ENCODE data around the gene TDP2.
"Not testable (repeated sequence)": the region's sequence is repeated elsewhere in the genome, so short reads cannot be mapped to it uniquely, and the experiment has no call there.

TDP2 gene

GRCh38 chr6:24680582-24680981 lies 13.9 kb upstream of the TDP2 start:
- DNase-seq (ENCODE audit: low read depth in 1 of 2, low spot score in 1 of 2) = no peak

- not testable (repeated sequence) for DNase-seq (ENCODE audit: low read depth in 1 of 2, low spot score in 1 of 2)
These were observed 12.2 kb upstream of the TDP2 start for GRCh38 chr6:24678792-24679352.

GRCh38 chr6:24673625-24674024 lies 6.9 kb upstream of the TDP2 start:
- DNase-seq (ENCODE audit: low read depth in 1 of 2, low spot score in 1 of 2) = no peak

DNA sequence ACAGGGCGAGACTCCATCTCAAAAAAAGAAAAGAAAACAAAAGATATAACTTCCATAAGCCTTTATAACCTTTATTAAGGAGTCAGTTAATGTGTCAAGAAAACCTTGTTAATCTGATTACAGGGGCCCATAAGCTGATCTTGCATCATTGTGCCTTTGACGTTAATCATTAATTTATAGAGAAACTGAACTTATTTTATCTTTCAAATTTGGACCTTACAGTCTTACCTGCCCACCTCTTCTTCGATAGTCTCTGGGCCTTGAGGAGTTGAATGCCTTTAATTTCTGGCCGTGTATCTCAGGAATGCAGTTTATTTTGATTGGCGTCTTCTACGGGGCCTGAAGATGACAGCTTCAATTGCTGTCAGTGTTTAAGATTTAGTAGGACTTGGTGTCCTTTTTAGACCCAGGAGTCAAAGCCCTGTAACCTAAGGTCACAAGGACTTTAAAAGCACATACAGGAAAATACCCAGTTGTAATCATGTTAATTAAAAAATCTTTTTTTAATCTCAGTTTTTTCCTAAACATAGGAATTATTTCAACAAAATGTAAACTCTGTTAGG lies 6.0 kb upstream of the TDP2 start:
- no peak for DNase-seq (ENCODE audit: low read depth in 1 of 2, low spot score in 1 of 2)

GRCh38 chr6:24671077-24671476 lies 4.4 kb upstream of the TDP2 start:
- not testable (repeated sequence) for DNase-seq (ENCODE audit: low read depth in 1 of 2, low spot score in 1 of 2)

GRCh38 chr6:24670492-24670891 lies 3.8 kb upstream of the TDP2 start:
- DNase-seq (ENCODE audit: low read depth in 1 of 2, low spot score in 1 of 2) = not testable (repeated sequence)

DNA sequence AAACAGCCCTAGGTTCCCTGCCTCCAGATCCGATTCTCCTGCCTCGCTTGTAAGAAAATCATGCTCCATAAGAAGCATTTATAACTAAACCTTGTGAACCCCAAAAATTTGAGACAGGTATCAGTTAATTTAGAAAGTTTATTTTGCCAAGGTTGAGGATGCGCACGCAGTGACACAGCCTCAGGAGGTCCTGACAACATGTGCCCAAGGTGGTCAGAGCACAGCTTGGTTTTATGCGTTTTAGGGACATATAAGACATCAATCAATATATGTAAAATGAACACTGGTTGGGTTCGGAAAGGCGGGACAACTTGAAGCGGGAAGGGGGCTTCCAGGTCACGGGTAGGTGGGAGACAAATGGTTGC lies 2.3 kb upstream of the TDP2 start:
- no peak for DNase-seq (ENCODE audit: low read depth in 1 of 2, low spot score in 1 of 2)

GRCh38 chr6:24668066-24668996 lies 1.6 kb upstream of the TDP2 start:
- not testable (repeated sequence) for DNase-seq (ENCODE audit: low read depth in 1 of 2, low spot score in 1 of 2)

GRCh38 chr6:24667378-24667803 lies 692 bp upstream of the TDP2 start:
- no peak for DNase-seq (ENCODE audit: low read depth in 1 of 2, low spot score in 1 of 2)

GRCh38 chr6:24666097-24666640 lies 530 bp downstream of the TDP2 start:
- peak; percentile 11 to 13 for DNase-seq (ENCODE audit: low read depth in 1 of 2, low spot score in 1 of 2)

DNA sequence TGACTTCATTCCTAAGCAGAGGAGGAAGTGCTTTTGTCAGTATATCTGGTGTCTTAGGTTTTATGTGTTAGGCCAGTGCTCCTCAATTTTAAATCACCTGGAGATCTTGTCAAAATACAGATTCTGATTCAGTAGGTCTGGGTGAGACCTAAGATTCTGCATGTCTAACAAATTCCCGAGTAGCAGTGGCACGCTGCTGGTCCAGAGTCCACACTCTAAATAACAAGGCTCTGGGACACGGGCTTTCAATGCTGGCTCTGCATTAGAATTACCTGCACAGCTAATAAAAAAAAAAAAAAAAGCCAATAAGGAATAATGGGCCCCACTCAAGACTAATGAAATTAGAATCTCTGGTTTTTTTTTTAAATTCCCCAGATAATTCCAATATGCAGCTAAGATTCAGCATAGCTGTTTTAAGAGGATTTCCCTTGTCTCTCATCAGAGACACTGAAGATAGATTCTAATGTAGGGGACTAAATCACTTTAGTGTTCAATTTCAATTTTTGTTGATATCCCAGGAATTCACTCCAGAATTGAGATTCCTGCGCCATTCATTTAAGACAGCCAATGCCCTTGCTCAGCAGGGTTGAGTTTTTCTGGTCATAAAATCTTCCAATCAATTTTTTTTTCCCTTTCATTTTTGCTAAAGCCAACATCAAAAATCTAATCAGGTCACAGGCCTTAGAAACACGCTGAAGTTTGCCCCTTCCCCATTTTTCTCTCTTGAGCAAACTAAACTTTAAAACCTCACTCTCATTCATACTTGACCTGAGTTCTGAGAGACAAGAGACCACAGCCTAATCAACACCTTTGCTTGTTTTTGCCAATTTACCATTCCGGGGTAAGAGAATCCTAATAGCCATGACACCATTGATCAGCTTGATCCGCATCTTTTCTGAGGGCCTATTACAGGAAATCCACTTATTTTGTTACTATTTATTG lies 2.4 kb downstream of the TDP2 start:
- DNase-seq (ENCODE audit: low read depth in 1 of 2, low spot score in 1 of 2) = no peak

DNA sequence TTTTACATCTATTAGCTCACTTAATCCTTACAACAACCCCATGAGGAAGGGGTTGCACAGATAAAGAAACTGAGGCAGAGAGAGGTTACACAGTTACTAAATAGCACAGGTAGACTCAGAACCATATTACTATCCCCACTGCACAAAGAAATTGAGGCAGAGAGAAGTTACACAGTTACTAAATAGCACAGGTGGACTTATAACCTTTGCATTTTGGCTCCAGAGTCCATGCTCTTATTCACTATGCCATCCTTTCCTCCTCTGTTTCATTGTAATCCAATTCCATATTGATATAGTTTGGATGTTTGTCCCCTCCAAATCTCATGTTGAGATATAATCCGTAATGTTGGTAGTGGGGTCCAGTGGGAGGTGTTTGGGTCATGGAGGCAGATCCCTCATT lies 3.5 kb downstream of the TDP2 start:
- DNase-seq (ENCODE audit: low read depth in 1 of 2, low spot score in 1 of 2) = no peak

- DNase-seq (ENCODE audit: low read depth in 1 of 2, low spot score in 1 of 2) = no peak
These were observed 4.5 kb downstream of the TDP2 start for GRCh38 chr6:24662236-24662635.

GRCh38 chr6:24661759-24662158 lies 4.9 kb downstream of the TDP2 start:
- DNase-seq (ENCODE audit: low read depth in 1 of 2, low spot score in 1 of 2) = not testable (repeated sequence)

GRCh38 chr6:24660105-24660504 lies 6.6 kb downstream of the TDP2 start:
- DNase-seq (ENCODE audit: low read depth in 1 of 2, low spot score in 1 of 2) = no peak

DNA sequence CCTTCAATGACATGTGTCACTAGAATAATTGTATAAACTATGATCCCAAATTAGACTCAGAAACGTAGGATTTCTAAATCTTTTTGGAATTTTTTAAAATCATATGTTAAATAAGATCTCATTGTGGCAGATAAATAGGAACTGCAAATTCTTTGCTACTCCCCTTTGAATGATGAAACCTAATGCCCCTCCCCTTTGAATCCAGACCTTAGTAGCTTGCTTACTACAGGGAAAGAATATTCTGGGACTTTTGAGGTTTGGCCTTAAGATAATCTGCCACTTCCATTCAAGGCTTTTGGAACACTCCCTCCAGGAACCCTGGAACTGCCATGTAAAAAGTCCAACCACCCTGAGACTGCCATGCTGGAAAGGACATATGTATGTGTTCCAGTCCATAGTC lies 7.1 kb downstream of the TDP2 start:
- DNase-seq (ENCODE audit: low read depth in 1 of 2, low spot score in 1 of 2) = no peak

GRCh38 chr6:24658573-24659560 lies 7.8 kb downstream of the TDP2 start:
- DNase-seq (ENCODE audit: low read depth in 1 of 2, low spot score in 1 of 2) = no peak

DNA sequence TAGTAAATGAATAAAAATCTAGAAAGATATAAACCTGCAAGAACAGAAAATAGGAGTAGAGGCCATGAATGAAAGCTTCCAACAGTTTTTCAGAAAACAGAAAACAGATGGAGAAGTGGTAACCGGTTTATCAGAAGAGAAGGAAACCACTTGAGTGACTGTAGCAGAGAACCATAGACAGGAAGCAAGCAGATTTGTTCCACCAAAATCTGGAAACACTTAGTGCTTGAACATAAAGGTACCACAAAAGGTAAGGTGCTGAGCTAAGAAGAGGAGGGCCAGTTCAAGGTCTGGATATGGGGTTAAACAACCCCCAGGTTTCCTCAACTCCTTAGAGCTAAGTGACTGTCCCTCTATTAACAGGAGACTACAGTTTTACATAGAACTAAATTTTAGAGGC lies 11.5 kb downstream of the TDP2 start:
- DNase-seq (ENCODE audit: low read depth in 1 of 2, low spot score in 1 of 2) = no peak

DNA sequence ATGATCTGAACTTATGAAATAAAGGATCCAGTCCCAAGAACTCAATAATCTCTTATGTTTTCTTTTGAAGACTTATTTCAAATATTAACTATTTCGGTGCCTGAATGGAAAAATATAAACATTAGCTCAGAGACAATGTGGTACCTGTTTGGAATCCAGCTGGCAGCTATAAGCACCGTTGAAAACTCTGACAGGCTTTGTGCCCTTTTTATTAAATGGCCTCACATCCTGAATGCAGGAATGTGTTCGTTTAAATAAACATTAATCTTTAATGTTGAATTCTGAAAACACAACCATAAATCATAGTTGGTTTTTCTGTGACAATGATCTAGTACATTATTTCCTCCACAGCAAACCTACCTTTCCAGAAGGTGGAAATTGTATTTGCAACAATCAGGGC lies 16.3 kb downstream of the TDP2 start:
- DNase-seq (ENCODE audit: low read depth in 1 of 2, low spot score in 1 of 2) = no peak

DNA sequence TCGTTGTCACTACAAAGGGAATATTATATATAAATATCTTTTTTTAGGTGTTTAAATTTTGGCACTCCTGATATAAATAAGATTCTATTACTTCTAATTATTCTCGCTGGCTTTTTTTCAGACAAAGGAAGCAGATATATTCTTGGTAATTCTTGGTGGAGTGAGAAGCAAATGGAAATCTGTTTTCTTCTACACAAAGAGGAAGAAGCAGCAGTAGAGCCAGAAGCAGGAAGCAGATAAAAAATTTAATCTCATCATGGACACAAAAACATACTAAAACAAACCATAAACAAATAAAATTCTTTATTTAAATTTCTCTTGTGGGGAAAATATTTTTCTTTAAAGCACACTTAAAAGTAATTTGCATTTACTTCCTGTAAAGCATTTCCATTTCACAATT lies 17.0 kb downstream of the TDP2 start:
- no peak for DNase-seq (ENCODE audit: low read depth in 1 of 2, low spot score in 1 of 2)
